Duodenal mucosa (tissue), 2 donors: ENCODE data around the gene TRO.

Experiments
- H3K27ac ChIP-seq: one replicate; pipeline ENCODE4 v1.7.0; 2013; ENCODE audit warnings: low read depth, low read length
- H3K27me3 ChIP-seq, 2 donors: one replicate each; pipeline ENCODE4 v1.7.0; 2013; ENCODE audit warnings: low read length in 2 of 2, control low read depth in 1 of 2; ENCODE audit not compliant: insufficient read depth in 2 of 2, control insufficient read depth in 1 of 2
- H3K36me3 ChIP-seq, 2 donors: one replicate each; pipeline ENCODE4 v1.7.0; 2013; ENCODE audit warnings: low read length in 2 of 2, control low read depth in 1 of 2; ENCODE audit not compliant: insufficient read depth in 2 of 2, control insufficient read depth in 1 of 2
- H3K4me1 ChIP-seq, 2 donors: one replicate each; pipeline ENCODE4 v1.7.0; 2013; ENCODE audit warnings: low read length in 2 of 2, control low read depth in 1 of 2; ENCODE audit not compliant: insufficient read depth in 2 of 2, control insufficient read depth in 1 of 2
- H3K4me3 ChIP-seq, 2 donors: one replicate each; pipeline ENCODE4 v1.7.0; 2013; ENCODE audit warnings: low read length in 2 of 2, low read depth in 1 of 2
- H3K9ac ChIP-seq, 2 donors: one replicate each; pipeline ENCODE4 v1.7.0; 2013; ENCODE audit warnings: low read length in 2 of 2, low read depth in 1 of 2
- H3K9me3 ChIP-seq, 2 donors: one replicate each; pipeline ENCODE4 v1.7.0; 2013; ENCODE audit warnings: low read length in 2 of 2, control low read depth in 1 of 2; ENCODE audit not compliant: control insufficient read depth in 1 of 2

TRO gene

DNA sequence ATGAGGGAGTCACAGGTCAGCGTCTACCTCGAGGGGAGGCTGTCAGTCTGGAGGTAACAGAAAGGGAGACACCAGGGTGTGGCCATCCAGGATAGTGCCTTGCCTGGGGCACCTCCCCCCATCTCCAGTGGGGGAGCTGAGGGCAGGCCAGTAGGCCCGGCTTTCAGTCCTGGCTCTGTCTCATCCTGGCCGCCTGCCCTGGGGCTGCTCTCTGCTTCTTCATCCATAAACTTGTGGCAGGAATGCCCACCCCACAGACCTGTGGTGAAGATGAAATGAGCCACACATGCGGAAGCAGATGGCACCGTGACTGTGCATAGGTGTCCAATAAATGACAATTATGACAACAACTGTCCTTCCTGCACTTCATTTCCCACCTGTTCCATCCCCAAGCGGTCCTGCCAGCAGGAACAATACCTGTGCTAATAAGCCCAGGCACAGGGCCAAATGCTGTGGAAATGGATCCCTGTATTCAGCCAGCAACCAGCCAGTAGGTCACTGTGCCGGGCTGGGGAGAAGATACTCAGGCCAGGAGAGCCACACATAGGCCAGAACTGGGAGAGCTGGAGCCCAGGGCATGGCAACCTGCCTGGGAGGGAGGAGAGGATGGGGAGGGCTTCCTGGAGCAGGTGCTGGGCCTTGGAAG lies 30.2 kb downstream of the TRO start:
- Histone ChIP-seq H3K9me3 (no peaks in the 10 kb centered on the region), H3K9ac (no peak overlapping the region), H3K36me3 (no peaks in the 10 kb centered on the region), H3K27me3 (no peaks in the 10 kb centered on the region), H3K4me1 (no peaks in the 10 kb centered on the region), H3K4me3 (no peak overlapping the region), H3K27ac (no peak overlapping the region)

DNA sequence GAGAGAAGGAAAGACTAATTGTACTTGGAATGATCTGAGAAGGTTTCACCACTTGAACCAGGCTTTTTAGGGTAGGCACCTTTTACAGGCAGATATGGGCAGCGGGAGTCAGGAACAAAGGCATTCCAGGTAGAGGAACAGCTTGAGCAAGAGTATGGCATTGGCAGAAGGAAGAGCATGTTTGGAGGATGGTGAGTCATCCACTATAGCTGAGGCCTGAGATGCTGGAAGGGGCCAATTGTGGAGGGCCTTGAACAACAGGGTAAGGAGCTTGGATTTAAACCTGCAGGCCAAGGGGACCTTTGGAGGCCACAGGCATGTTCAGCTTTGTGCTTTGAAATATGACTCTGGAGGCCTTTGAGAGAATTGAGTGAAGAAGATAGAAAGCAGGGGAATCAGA lies 41.1 kb downstream of the TRO start:
- H3K4me3 ChIP-seq, result no peak overlapping the region
- H3K27ac ChIP-seq, result no peak overlapping the region
- no peaks in the 10 kb centered on the region for H3K27me3 ChIP-seq
- H3K9ac ChIP-seq, result no peak overlapping the region
- H3K36me3 ChIP-seq, result no peaks in the 10 kb centered on the region
- H3K4me1 ChIP-seq, result no peaks in the 10 kb centered on the region
- no peaks in the 10 kb centered on the region for H3K9me3 ChIP-seq

DNA sequence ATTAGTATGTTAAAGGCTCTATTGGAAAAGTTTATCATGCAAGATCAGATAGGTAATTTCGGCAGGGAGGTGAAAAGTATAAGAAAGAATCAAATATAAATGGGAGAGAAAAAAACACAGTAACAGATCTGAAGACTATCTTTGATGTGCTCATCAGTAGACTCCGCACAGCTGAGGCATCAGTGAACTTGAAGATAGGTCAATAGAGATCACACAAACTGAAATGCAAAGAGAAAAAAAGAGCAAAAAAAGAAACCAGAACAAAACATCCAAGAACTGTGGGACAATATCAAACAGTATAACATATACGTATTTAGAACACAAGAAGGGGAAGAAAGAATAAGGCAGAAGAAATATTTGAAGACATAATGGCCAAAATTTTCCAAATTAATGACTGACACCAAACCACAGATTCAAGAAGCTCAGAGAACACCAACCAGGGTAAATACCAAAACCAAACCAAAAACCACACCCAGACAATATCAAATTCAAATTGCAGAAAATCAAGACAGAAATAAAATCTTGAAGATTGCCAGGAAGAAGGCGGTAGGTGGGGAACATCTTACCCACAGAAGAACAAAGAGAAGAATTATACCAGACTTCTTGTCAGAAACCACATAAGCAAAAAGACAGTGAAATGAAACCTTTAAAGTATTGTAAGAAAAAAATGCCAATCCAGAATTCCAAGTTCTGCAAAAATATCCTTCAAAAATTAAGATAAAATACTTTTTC lies 44.3 kb downstream of the TRO start:
- no peaks in the 10 kb centered on the region for H3K27me3 ChIP-seq
- no peak overlapping the region for H3K9ac ChIP-seq
- H3K4me1 ChIP-seq, result no peaks in the 10 kb centered on the region
- H3K9me3 ChIP-seq, result no peaks in the 10 kb centered on the region
- H3K27ac ChIP-seq, result no peak overlapping the region
- H3K4me3 ChIP-seq, result no peak overlapping the region
- H3K36me3 ChIP-seq, result no peaks in the 10 kb centered on the region

DNA sequence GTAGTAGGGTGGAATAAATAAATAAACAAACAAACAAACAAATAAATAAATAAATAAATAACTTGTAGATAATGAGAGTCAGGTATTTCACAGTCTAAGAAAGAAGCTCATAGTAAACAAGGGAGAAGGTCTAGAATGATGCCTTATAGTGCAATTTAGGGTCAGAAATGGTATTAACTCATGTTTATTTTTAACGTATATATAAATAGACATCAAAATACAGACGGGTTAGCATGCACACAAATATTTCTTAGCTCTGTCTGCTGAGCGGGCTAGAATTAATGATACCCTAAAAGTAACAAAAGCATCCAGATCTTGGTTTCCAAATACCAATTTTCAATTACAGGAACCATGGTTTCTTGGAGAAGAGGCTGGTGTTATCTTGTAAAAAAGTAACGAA lies 56.8 kb downstream of the TRO start:
- Histone ChIP-seq H3K36me3 (no peaks in the 10 kb centered on the region), H3K9ac (no peak overlapping the region), H3K9me3 (no peaks in the 10 kb centered on the region)

DNA sequence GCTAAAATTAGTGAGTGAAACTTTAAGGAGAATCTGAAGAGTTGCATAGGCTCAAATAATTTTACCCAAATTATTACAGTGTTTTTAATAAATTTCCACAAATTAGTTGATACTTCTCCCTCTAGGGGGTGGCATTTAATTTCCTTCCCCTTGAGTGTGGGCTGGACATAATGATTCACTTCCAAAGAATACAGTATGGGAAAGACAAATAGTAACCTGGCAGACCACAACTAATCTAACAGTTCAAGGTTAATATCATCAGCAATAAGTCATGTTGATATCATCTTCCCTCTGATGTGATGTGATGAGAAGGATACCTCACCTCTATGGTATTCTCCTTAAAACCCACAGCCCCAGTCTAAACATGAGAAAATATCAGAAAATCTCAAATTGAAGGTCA lies 57.8 kb downstream of the TRO start:
- H3K9ac ChIP-seq, result no peak overlapping the region
- no peaks in the 10 kb centered on the region for H3K36me3 ChIP-seq
- H3K4me1 ChIP-seq, result no peaks in the 10 kb centered on the region
- no peaks in the 10 kb centered on the region for H3K27me3 ChIP-seq
- no peaks in the 10 kb centered on the region for H3K9me3 ChIP-seq
- no peak overlapping the region for H3K4me3 ChIP-seq
- no peak overlapping the region for H3K27ac ChIP-seq

More for the DNA sequence above, 56.8 kb downstream of the TRO start:
- H3K4me1 ChIP-seq, result no peaks in the 10 kb centered on the region
- H3K27me3 ChIP-seq, result no peaks in the 10 kb centered on the region
- no peak overlapping the region for H3K4me3 ChIP-seq
- H3K27ac ChIP-seq, result no peak overlapping the region

DNA sequence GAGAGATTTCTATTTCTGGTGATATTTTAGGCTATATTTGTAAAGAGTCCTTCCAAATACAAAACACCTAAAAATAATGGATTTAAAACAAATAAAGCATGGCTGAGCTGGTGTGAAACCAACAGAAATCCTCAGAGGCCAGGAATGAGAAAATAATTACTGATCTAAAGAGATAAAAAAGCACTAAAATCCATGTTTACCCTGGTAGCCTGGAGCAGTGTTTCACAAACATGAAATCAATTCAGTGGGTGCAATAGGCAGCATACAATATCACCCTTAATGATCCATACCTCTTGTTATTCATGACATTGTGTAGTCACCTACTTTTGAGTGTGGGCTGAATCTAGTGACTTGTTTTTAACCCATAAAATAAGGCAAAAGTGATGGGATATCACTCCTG lies 58.8 kb downstream of the TRO start:
- no peaks in the 10 kb centered on the region for H3K4me1 ChIP-seq

DNA sequence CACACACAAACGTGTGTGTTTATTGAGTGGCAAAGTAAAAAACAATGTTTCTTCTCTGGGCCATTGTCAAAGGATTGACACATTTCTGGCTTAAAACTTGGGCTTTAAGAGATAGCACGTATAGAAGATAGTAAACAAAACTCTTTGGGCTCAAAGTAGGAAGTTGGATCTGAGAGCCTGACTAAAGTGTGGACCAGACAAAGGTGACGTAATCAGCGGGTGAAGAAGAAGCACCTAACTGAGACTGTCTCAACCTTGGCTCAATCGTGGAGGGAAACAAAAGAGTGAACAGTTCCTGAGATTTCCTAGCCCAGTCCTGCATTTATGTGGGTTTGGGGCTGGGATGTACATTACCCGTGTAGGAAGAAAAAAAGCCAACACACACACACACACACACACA lies 59.7 kb downstream of the TRO start:
- H3K9ac ChIP-seq, result no peak overlapping the region
- no peaks in the 10 kb centered on the region for H3K9me3 ChIP-seq
- H3K4me1 ChIP-seq, result no peaks in the 10 kb centered on the region
- H3K27ac ChIP-seq, result no peak overlapping the region
- H3K27me3 ChIP-seq, result no peaks in the 10 kb centered on the region
- H3K36me3 ChIP-seq, result no peaks in the 10 kb centered on the region
- H3K4me3 ChIP-seq, result no peak overlapping the region

More for the DNA sequence above, 58.8 kb downstream of the TRO start:
- Histone ChIP-seq H3K4me3 (no peak overlapping the region), H3K9ac (no peak overlapping the region), H3K36me3 (no peaks in the 10 kb centered on the region), H3K27me3 (no peaks in the 10 kb centered on the region), H3K9me3 (no peaks in the 10 kb centered on the region), H3K27ac (no peak overlapping the region)
